HepG2 (cell line): ENCODE data around the gene CPLANE2. TPM values are rescaled to one million over a fixed set of nuclear protein-coding genes. Genes with fewer than 3 reads are reported as not detected.

Experiments
- ETS1 ChIP-seq: sonication (generic); formaldehyde crosslinking; IDR thresholded peaks from 2 replicates; pipeline ENCODE4 v1.4.0; 2020; ENCODE audit warnings: missing genetic modification reagents
- GMEB1 ChIP-seq: sonication (generic); formaldehyde crosslinking; IDR thresholded peaks from 2 replicates; pipeline ENCODE4 v1.5.1; 2020; ENCODE audit warnings: missing genetic modification reagents, mild to moderate bottlenecking, borderline replicate concordance
- GZF1 ChIP-seq: sonication (generic); formaldehyde crosslinking; IDR thresholded peaks from 2 replicates; pipeline ENCODE4 v1.5.1; 2020; ENCODE audit warnings: mild to moderate bottlenecking, missing genetic modification reagents
- HDAC6 ChIP-seq: fragments of 200-600 bp; sonication (generic); IDR thresholded peaks from 2 replicates; pipeline ENCODE4 v1.7.0; 2017; ENCODE audit warnings: mild to moderate bottlenecking, antibody characterized with exemption, low read length, low read depth
- KLF11 ChIP-seq: IDR thresholded peaks from 2 replicates; pipeline ENCODE4 v1.6.1; 2016; ENCODE audit warnings: missing compliant biosample characterization
- NFYC ChIP-seq: IDR thresholded peaks from 2 replicates; pipeline ENCODE4 v1.6.1; 2016; ENCODE audit warnings: missing genetic modification reagents, missing compliant biosample characterization
- PAF1 ChIP-seq: IDR thresholded peaks from 2 replicates; pipeline ENCODE4 v1.6.1; 2016; ENCODE audit warnings: missing genetic modification reagents, missing compliant biosample characterization
- PCBP1 ChIP-seq: fragments of 200-400 bp; formaldehyde crosslinking; IDR thresholded peaks from 2 replicates; pipeline ENCODE4 v1.6.1; 2017; ENCODE audit warnings: mild to moderate bottlenecking, low read depth, low read length, borderline replicate concordance
- POLR2A ChIP-seq, 2 experiments: IDR thresholded peaks; 2 replicates each; pipeline ENCODE4 v1.6.1; 2011; ENCODE audit warnings: low read depth in 2 of 2, low read length in 2 of 2, mild to moderate bottlenecking in 1 of 2, moderate library complexity in 1 of 2; ENCODE audit not compliant: insufficient read depth in 1 of 2
- RELA ChIP-seq: sonication (generic); formaldehyde crosslinking; IDR thresholded peaks from 2 replicates; pipeline ENCODE4 v1.4.0; 2020; ENCODE audit warnings: missing genetic modification reagents
- SALL1 ChIP-seq: sonication (generic); formaldehyde crosslinking; IDR thresholded peaks from 2 replicates; pipeline ENCODE4 v1.8.0; 2022; ENCODE audit warnings: mild to moderate bottlenecking, missing genetic modification reagents
- SIX1 ChIP-seq: sonication (generic); formaldehyde crosslinking; IDR thresholded peaks from 2 replicates; pipeline ENCODE4 v1.4.0; 2020; ENCODE audit warnings: missing genetic modification reagents, borderline replicate concordance
- SNRNP70 ChIP-seq: fragments of 200-400 bp; formaldehyde crosslinking; IDR thresholded peaks from 2 replicates; pipeline ENCODE4 v1.6.1; 2017; ENCODE audit warnings: mild to moderate bottlenecking, low read depth, low read length, moderate library complexity
- SP140L ChIP-seq: sonication (generic); formaldehyde crosslinking; IDR thresholded peaks from 2 replicates; pipeline ENCODE4 v1.4.0; 2020; ENCODE audit warnings: missing genetic modification reagents, borderline replicate concordance
- TBL1XR1 ChIP-seq: fragments of 150-350 bp; IDR thresholded peaks from 2 replicates; pipeline ENCODE4 v1.6.1; 2014; ENCODE audit warnings: borderline replicate concordance, low read length; ENCODE audit not compliant: partially characterized antibody
- ZNF20 ChIP-seq: sonication (generic); formaldehyde crosslinking; IDR thresholded peaks from 2 replicates; pipeline ENCODE4 v1.4.0; 2020; ENCODE audit warnings: mild to moderate bottlenecking, moderate library complexity, missing genetic modification reagents
- ZNF275 ChIP-seq: sonication (generic); formaldehyde crosslinking; IDR thresholded peaks from 2 replicates; pipeline ENCODE4 v1.8.0; 2022; ENCODE audit warnings: missing genetic modification reagents, mild to moderate bottlenecking, inconsistent platforms, borderline replicate concordance
- ZNF569 ChIP-seq: sonication (generic); formaldehyde crosslinking; IDR thresholded peaks from 2 replicates; pipeline ENCODE4 v1.5.0; 2020; ENCODE audit warnings: mild to moderate bottlenecking, missing genetic modification reagents, moderate library complexity, borderline replicate concordance
- ZNF615 ChIP-seq: sonication (generic); formaldehyde crosslinking; IDR thresholded peaks from 2 replicates; pipeline ENCODE4 v1.5.0; 2020; ENCODE audit warnings: mild to moderate bottlenecking, missing genetic modification reagents, borderline replicate concordance
- ZNF639 ChIP-seq: conservative IDR thresholded peaks from 2 replicates; pipeline ENCODE4 v1.6.1; 2018; ENCODE audit warnings: missing genetic modification reagents
- ZNF891 ChIP-seq: sonication (generic); formaldehyde crosslinking; IDR thresholded peaks from 2 replicates; pipeline ENCODE4 v1.5.0; 2020; ENCODE audit warnings: mild to moderate bottlenecking, missing genetic modification reagents
- ZSCAN30 ChIP-seq: sonication (generic); formaldehyde crosslinking; IDR thresholded peaks from 2 replicates; pipeline ENCODE4 v1.5.0; 2020; ENCODE audit warnings: mild to moderate bottlenecking, missing genetic modification reagents
- polyA plus RNA-seq, 8 experiments: library from polyadenylated mRNA; depleted of rRNA in 3 of 8; stranded (reverse) in 7 of 8; unstranded in 1 of 8; fragments of >200 nt; fragmentation: Illumina TruSeq in 4 of 8; extraction: Trizol in 4 of 8; gene quantifications; 2 replicates each; pipeline versions ENCODE4 v1.2.1 to v1.2.3, GENCODE V29; 2011 to 2016; ENCODE audit warnings: low read depth in 4 of 8, missing spikeins in 1 of 8, mixed read lengths in 1 of 8; ENCODE audit not compliant: insufficient read depth in 1 of 8
- total RNA-seq, 5 experiments: library from RNA; depleted of rRNA; stranded (reverse); fragments of >200 nt; fragmentation: Illumina TruSeq; extraction: Trizol; gene quantifications; 2 replicates each; pipeline ENCODE4 v1.2.3, GENCODE V29; 2016; ENCODE audit warnings: low read depth in 1 of 5
- TF ChIP-seq, protein P1 (sequence below): sonication (generic); formaldehyde crosslinking; IDR thresholded peaks from 2 replicates; pipeline ENCODE4 v1.5.1; 2020; ENCODE audit warnings: mild to moderate bottlenecking, missing genetic modification reagents, moderate library complexity

The CPLANE2 gene
- total and polyA plus RNA-seq, 2 of the 13 experiments (the other 11 are each of a cell fraction or from before 2014, with no cell fraction given) = 0.29 to 1.6 TPM

DNA sequence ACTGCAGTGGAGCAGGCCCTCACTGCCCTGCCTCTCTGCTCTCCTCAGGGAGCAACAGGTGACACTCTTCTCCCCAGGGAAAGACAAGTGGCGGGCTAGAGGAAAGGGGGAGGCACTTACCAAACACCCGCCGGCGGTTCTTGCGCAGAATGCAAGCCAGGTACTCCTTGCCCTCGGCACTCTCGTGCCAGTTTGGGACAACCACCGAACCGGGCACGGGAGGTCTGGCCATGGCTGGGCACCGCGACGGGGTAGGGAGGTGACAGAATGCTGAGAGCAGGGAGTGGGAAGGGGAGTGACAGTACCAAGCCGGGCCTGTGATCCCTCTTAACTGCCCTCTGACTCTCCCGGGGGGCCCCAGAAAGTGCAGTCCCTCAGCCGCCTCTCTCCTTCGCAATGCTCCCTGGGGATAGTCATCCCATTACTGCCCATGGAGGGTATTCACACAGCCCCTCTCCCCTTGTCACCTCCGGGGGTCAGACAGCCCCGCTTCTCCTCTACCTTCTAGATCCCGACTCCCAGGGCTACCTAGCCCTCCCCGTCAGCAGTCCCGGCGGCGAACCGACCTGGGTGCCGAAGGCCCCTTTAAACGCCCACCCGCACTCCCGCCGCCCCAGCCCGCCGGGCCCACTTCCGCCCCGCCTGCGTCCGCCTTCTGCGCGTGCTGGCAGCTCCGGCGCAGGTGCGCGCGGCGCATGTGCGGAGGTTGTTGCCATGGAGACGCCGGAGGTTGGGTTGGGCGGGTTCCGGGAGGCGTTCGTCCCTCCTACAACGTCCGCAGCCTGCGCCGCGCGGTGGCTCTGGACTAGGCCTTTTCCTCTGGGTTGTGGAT lies at the start of gene CPLANE2 (continued):
- TF ChIP-seq PCBP1 = no peak
- no peak for TF ChIP-seq SIX1
- TF ChIP-seq NFYC (CRISPR knock-in tag) = no peak
- no peak for TF ChIP-seq RELA
- TF ChIP-seq POLR2A (IDR thresholded peaks at IDR 0.05; ENCODE audit: insufficient read depth in 1 of 2, low read depth in 2 of 2, low read length in 2 of 2) = peak; percentile 48 to 63; a peak in 3 of 4 replicates
- no peak for TF ChIP-seq ZNF615 (CRISPR knock-in tag)
- no peak for TF ChIP-seq ZSCAN30
- no peak for TF ChIP-seq PAF1 (CRISPR knock-in tag)
- TF ChIP-seq ZNF639 = no peak
- TF ChIP-seq ZNF275 = peak; percentile 25; the same call in 1 of the 2 replicates
- TF ChIP-seq ETS1 = no peak
- no peak for TF ChIP-seq TBL1XR1
- TF ChIP-seq GMEB1 (CRISPR knock-in tag) = peak; percentile 73; the same call in 1 of the 2 replicates
- peak; percentile 70 for TF ChIP-seq ZNF891 (CRISPR knock-in tag)
- TF ChIP-seq ZNF569 (CRISPR knock-in tag) = no peak
- TF ChIP-seq KLF11 = no peak
- TF ChIP-seq HDAC6 = no peak
- no peak for TF ChIP-seq ZNF20 (CRISPR knock-in tag)
- TF ChIP-seq, protein P1, sequence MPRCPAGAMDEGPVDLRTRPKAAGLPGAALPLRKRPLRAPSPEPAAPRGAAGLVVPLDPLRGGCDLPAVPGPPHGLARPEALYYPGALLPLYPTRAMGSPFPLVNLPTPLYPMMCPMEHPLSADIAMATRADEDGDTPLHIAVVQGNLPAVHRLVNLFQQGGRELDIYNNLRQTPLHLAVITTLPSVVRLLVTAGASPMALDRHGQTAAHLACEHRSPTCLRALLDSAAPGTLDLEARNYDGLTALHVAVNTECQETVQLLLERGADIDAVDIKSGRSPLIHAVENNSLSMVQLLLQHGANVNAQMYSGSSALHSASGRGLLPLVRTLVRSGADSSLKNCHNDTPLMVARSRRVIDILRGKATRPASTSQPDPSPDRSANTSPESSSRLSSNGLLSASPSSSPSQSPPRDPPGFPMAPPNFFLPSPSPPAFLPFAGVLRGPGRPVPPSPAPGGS (CRISPR knock-in tag) = no peak
- TF ChIP-seq SNRNP70 = no peak
- no peak for TF ChIP-seq GZF1
- no peak for TF ChIP-seq SP140L (CRISPR knock-in tag)
- TF ChIP-seq SALL1 = peak; percentile 27; the same call in 1 of the 2 replicates
